ENCODE data around the gene PNPLA2. TPM values are rescaled to one million over a fixed set of nuclear protein-coding genes. Genes with fewer than 3 reads are reported as not detected.

Gene PNPLA2
- total RNA-seq, 4 donors from 2014 or later: 256 to 543 (median 355) TPM

DNA sequence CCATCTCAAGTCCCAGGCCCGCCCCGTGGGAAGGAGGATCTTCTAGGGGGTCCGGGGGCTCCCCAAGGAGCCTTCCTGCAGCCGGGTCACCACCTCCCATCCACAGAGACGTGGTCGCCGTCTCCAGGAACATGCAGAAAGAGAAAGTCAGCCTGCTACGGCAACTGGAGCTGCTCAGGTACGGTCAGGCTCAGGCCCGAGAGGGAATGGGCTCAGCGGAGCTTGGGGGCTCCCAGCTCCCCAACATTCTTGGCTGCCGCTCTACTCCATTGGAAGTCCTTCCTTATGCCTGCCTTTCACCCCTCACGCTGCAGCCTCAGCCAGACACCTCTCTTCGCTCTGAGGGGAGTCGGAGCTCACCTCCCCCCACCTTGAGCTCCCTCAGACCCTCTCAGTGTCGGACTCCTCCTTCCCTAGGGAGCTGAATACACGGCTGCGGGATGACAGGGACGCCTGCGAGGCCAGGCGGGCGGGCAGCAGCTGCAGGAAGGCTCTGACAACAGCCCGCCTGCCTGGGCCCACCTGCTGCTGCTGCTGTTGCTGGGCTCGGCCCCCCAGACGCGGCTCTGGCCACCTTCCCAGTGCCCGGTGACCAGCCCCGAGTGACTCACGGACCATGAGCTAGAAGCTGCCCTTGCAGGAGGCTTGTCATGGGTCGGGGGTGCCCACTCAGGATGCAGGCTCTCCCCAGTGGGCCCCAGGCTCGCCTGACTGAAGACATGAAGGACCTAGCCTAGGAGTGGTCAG lies 12.6 kb downstream of the PNPLA2 start:
- ATAC-seq (ENCODE audit: low FRiP score): no peak
- TF ChIP-seq, protein P1, sequence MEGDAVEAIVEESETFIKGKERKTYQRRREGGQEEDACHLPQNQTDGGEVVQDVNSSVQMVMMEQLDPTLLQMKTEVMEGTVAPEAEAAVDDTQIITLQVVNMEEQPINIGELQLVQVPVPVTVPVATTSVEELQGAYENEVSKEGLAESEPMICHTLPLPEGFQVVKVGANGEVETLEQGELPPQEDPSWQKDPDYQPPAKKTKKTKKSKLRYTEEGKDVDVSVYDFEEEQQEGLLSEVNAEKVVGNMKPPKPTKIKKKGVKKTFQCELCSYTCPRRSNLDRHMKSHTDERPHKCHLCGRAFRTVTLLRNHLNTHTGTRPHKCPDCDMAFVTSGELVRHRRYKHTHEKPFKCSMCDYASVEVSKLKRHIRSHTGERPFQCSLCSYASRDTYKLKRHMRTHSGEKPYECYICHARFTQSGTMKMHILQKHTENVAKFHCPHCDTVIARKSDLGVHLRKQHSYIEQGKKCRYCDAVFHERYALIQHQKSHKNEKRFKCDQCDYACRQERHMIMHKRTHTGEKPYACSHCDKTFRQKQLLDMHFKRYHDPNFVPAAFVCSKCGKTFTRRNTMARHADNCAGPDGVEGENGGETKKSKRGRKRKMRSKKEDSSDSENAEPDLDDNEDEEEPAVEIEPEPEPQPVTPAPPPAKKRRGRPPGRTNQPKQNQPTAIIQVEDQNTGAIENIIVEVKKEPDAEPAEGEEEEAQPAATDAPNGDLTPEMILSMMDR (IDR thresholded peaks at IDR 0.05): no peak
- no peak for DNase-seq (ENCODE audit: low spot score)

DNA sequence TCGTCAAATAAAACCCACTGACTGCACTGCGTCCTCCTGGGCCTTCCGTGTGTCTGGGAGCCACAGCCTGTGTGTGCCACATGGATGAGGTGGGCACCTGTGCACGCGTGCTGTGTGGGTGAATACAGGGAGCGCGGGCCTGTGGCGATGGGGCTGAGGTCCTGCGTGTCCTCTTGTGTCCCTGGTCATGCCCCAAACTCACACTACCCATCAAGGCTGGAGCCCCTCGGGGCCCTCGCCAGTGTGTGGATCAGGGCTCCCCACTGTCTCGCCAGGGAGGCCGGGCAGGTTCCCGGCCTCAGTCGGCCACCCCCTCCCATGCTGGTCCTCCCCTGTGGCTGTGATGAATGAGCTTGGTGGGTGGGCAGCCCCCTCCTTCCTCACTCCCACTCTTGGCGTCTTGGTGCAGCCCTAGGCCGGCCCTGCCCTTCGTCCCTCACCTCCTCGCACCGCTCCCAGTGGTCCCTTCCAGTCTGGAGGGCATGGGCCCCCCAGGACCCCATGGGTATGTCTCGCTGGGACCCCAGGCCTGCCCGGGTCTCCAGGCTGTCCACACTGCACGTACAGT lies 13.3 kb downstream of the PNPLA2 start:
- TF ChIP-seq, protein P1 (IDR thresholded peaks at IDR 0.05): no peak
- ATAC-seq (ENCODE audit: low FRiP score) (no peak), DNase-seq (ENCODE audit: low spot score) (no peak)

DNA sequence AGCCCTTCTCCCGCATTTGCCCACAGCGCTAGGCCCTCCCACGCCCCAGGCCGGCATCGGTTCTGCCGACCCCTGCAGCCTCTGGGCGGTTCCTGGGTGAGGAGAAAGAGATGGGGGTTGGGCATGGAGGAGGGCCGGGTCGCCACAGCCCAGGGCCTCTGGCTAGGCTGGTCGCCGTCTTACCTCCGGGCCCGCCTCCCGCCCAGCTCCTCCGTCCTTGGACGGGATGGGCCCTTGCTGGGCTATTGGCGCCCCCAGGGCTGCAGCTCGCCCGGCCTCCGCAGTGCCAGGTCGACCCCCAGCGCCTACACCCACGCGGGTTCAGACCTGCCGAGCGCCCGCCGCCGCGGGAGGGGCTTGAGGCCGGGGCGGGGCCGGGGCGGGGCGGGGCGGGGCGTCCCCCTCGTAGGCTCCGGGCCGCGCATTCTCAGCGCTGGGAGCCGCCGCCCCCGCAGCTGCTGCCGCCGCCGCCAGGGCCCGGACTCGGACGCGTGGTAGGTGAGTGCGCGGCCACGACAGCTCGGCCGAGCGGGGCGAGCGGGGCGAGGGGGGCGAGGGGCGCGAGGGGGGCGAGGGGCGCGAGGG lies 13.9 kb downstream of the PNPLA2 start, which contains the start of gene CD151:
CD151 (plus strand) TSS at position 424 of the 585 bp plus-strand sequence. CDS start 3,118 bp downstream, outside the sequence.
- TF ChIP-seq, protein P1 (IDR thresholded peaks at IDR 0.05): no peak
- no peak for DNase-seq (ENCODE audit: low spot score)
- ATAC-seq (ENCODE audit: low FRiP score): peak; percentile 19

DNA sequence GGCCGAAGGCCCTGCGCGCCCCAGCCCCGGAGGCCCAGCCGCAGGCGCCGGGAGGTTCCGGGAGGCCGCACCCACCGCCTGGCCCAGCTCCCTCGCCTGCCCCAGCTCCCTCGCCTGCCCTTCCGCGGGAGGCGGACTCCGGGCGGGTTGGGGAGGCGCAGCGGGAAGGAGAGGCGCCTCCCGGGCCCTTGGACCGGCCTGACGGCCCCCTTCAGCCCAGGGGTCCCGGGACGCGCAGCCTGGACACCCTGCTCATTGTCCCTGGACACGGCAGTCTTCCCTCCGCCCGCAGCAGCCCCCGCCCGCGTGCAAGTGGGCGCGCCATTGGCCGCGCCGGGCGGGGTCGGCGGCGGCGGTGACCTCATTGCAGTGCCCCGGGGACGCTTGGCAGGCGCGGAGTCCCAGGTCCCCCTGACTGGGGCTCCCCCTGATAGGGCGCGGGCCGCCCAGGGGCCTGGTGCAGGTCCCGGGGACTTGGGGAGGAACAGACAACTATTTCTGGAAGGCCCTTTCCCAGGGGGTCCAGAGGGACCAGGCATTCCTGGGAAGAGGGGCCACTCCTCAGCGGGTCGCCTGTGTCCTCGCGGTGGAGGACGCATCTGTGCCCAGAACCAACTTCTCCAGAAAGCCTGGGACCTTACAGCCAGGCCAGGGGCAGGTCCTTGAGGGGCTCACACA lies 14.5 kb downstream of the PNPLA2 start:
- DNase-seq (ENCODE audit: low spot score): no peak
- peak; percentile 5 for ATAC-seq (ENCODE audit: low FRiP score)
- TF ChIP-seq, protein P1 (IDR thresholded peaks at IDR 0.05): no peak

DNA sequence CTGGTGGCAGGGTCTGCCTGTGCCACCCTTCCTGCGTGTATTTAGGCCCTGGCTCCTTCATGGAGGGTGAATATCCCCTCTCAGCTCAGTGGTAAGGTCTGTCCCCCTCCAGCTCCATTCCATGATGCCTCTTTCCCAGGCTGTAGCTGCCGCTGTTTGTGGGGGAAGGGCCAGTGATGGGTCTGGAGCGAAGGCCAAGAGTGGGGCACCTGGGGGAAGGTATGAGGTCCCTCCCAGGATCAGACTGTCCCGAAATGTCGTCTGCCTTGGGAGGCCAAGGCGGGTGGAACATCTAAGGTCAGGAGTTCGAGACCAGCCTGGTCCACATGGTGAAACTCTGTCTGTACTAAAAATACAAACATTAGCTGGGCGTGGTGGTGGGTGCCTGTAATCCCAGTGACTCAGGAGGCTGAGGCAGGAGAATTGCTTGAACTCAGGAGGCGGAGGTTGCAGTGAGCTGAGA lies 15.2 kb downstream of the PNPLA2 start:
- DNase-seq (ENCODE audit: low spot score) (no peak), ATAC-seq (ENCODE audit: low FRiP score) (no peak)
- TF ChIP-seq, protein P1 (IDR thresholded peaks at IDR 0.05): no peak

DNA sequence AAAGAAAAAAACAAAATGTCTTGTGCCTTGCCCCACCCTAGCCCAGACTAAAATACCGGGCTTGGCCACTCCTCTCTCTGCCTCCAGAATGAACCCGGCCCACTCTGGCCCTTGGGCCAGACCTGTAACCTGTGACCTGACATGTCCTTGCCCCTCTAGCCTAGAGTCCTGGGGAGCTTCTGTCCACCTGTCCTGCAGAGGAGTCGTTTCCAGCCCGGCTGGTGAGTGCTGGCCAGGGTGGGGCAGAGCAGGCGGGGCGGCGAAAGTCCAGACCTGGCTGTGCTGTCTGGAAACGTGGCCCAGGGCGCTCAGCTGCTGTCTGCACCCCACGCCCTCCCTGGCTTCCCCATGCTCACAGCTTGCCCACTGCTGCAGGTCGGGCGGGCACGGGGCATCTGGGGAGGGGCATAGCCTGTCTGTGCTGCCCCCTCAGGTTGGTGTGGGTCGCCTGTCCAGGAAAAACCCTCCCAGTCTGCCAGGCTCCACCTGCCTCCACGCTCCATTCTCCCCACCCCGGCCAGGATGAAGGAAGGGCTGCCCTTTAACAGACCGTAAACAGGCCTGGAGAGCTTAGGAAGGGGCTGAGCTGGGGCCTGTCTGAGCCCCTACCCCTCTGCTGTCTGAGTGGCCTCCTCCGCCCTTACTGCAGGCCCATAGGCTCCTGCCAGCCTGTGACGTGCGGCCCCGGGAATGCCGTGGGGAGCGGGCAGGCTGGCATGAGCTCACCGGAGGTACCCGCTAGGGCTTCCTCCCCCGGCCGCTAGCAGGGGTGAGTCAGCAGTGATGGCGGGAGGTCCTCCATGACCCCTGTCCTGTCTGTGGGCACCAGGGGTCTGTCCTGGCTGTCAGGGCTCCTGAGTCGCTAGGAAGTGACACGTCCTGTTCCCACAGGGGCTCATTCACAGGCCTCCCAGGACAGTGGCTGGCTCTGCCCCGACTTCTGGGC lies 15.9 kb downstream of the PNPLA2 start:
- ATAC-seq (ENCODE audit: low FRiP score) (peak; percentile 63), DNase-seq (ENCODE audit: low spot score) (no peak)
- TF ChIP-seq, protein P1 (IDR thresholded peaks at IDR 0.05): no peak
